ENCODE data around the gene ZMIZ2.

GRCh38 chr7:44706788-44707557 lies 41.7 kb upstream of the ZMIZ2 start:
- TF ChIP-seq POLR2A (IDR thresholded peaks at IDR 0.05; ENCODE audit: low read length) (no peak), GATA1 (IDR thresholded peaks at IDR 0.05; ENCODE audit: low read depth, low read length) (no peak)
